ENCODE results near the gene MYO3B.

DNA sequence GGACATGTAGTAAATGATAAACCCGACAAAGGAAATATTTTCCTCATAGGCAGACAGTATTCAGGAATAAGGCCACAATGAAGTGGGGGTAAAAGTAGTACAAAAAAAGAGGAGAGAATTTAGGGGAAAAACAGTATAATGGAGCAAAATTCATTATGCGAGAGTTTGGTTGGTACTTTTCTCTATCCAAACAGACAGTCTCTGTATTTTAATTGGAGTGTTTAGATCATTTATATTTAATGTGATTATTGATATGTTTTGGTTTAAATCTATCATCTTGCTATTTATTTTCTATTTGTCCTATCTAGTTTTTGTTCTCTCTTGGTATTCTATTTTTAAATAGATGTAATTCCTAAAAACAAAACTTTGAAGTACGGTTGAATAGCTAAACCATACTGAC is 366.9 kb downstream of the MYO3B start:
- TF ChIP-seq POLR2A (IDR thresholded peaks at IDR 0.05; ENCODE audit: low read length) = no peak
- no peak for TF ChIP-seq GATA1 (IDR thresholded peaks at IDR 0.05; ENCODE audit: low read depth, low read length)
